Measurements from ENCODE around the gene AXDND1.

The AXDND1 gene

DNA sequence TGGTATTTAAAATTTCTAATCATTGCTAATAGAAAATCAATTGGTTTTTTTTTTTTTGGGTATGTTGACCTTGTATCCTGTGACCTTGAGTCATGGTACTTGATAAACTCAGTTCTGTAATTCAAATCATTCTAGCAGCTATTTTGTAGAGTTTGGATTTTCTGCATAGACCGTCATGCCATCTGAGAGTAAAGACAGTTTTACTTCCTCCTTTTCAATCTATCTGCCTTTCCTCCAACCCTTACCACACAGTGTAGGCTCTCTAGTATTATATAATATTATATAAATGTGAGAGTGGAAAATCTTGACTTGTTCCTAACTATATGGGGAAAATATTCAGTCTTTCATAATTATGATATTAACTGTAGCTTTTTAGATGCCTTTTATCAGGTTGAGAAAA is 232.9 kb downstream of the AXDND1 start:
- Histone ChIP-seq H3K9me3 (ENCODE audit: control insufficient read depth, low read length) (no peaks in the 10 kb centered on the region), H3K27ac (ENCODE audit: low read depth, low read length, severe bottlenecking) (no peak overlapping the region), H3K4me3 (ENCODE audit: extremely low read depth, insufficient read depth, low read length, poor library complexity, severe bottlenecking) (no peak overlapping the region), H3K36me3 (ENCODE audit: control insufficient read depth, insufficient read depth, low read length) (no peaks in the 10 kb centered on the region), H3K4me1 (ENCODE audit: control insufficient read depth, insufficient read depth, low read length, poor library complexity, severe bottlenecking) (no peaks in the 10 kb centered on the region)
- WGBS, 2 experiments (ENCODE audit: insufficient coverage in 2 of 2), result no CpG with 5 or more reads among the region's 1 CpG

DNA sequence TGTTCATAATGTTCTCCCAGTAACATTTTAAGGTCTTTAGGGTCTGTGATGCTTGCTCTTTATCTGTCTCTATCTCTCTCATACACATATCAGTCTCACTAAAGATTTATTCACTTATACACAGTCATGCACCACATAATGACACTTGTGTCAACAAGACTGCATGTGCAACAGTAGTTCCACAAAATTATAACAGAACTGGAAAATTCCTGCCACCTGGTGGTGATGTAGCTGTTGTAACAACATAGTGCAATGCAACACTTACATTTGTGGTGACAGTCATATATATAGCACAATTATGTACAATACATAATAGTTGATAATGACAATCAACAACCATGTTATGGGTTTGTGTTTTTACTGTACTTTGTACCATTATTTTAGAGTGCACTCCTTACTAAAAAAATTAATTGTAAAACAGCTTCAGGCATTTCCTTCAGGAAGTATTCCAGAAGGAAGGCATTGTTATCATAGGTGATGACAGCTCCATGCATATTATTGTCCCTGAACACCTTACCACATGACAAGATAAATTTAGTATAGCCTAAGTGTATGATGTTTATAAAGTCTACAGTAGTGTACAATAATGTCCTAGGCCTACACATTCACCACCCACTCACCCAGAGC is 234.0 kb downstream of the AXDND1 start:
- no peak overlapping the region for H3K4me3 ChIP-seq (ENCODE audit: extremely low read depth, insufficient read depth, low read length, poor library complexity, severe bottlenecking)
- H3K9me3 ChIP-seq (ENCODE audit: control insufficient read depth, low read length), result no peaks in the 10 kb centered on the region
- no peaks in the 10 kb centered on the region for H3K4me1 ChIP-seq (ENCODE audit: control insufficient read depth, insufficient read depth, low read length, poor library complexity, severe bottlenecking)
- H3K36me3 ChIP-seq (ENCODE audit: control insufficient read depth, insufficient read depth, low read length), result no peaks in the 10 kb centered on the region
- no peak overlapping the region for H3K27ac ChIP-seq (ENCODE audit: low read depth, low read length, severe bottlenecking)

DNA sequence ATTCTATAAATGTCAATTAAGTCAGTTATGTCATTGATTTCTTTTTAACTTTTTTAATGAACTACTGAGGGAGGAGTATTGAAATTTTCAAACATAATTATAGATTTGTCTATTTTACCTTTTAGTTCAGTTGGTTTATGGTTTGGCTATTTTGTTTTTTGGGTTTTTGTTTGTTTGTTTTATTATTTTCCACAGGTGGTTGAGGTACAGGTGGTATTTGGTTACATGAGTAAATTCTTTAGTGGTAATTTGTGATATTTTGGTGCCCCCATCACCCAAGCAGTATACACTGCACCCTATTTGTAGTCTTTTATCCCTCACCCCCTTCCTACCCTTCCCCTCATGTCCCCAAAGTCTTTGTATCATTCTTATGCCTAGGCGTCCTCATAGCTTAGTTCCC is 235.3 kb downstream of the AXDND1 start:
- H3K27ac ChIP-seq (ENCODE audit: low read depth, low read length, severe bottlenecking), result no peak overlapping the region
- H3K4me3 ChIP-seq (ENCODE audit: extremely low read depth, insufficient read depth, low read length, poor library complexity, severe bottlenecking), result no peak overlapping the region
- H3K9me3 ChIP-seq (ENCODE audit: control insufficient read depth, low read length), result no peaks in the 10 kb centered on the region
- 71 to 82% methylated on average over 1 of the region's 1 CpG for WGBS, 2 experiments (ENCODE audit: insufficient coverage in 2 of 2)
- H3K4me1 ChIP-seq (ENCODE audit: control insufficient read depth, insufficient read depth, low read length, poor library complexity, severe bottlenecking), result no peaks in the 10 kb centered on the region
- no peaks in the 10 kb centered on the region for H3K36me3 ChIP-seq (ENCODE audit: control insufficient read depth, insufficient read depth, low read length)

Measured in mesodermal cell (in vitro differentiated cells).